CD4-positive, alpha-beta T cell treated with Interferon gamma for 1 hour (primary cell): Measurements from ENCODE around the gene PCSK4.

Source experiments
- DNase-seq: peaks from one replicate; pipeline ENCODE4 v3.0.0-alpha.2; 2020

Gene PCSK4

GRCh38 chr19:1469255-1470054 lies 20.7 kb downstream of the PCSK4 start:
- no peak for DNase-seq

DNA sequence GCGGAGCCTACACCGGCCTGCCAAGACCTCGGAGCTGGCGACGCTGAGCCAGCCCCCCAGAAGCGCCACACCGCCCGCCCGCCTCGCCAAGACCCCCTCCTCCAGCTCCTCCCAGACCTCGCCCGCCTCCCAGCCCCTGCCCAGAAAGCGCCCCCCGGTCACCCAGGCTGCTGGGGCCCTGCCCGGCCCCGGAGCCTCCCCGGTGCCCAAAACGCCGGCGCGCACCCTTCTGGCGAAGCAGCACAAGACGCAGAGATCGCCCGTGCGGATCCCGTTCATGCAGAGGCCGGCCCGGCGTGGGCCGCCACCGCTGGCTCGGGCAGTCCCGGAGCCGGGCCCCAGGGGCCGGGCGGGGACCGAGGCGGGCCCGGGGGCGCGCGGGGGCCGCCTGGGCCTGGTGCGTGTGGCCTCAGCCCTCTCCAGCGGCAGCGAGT lies 21.3 kb downstream of the PCSK4 start:
- DNase-seq, result no peak

GRCh38 chr19:1468274-1468820 lies 21.8 kb downstream of the PCSK4 start:
- no peak for DNase-seq

GRCh38 chr19:1467490-1468273 lies 22.5 kb downstream of the PCSK4 start:
- DNase-seq, result no peak

DNA sequence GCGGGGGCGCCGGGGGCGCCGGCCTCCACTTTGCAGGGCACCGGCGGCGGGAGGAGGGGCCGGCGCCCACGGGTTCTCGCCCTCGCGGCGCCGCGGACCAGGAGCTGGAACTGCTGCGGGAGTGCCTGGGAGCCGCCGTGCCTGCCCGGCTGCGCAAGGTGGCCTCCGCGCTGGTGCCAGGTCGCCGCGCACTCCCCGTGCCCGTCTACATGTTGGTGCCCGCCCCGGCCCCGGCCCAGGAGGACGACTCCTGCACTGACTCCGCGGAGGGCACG lies 23.0 kb downstream of the PCSK4 start:
- no peak for DNase-seq

GRCh38 chr19:1466461-1467214 lies 23.5 kb downstream of the PCSK4 start:
- DNase-seq, result no peak

DNA sequence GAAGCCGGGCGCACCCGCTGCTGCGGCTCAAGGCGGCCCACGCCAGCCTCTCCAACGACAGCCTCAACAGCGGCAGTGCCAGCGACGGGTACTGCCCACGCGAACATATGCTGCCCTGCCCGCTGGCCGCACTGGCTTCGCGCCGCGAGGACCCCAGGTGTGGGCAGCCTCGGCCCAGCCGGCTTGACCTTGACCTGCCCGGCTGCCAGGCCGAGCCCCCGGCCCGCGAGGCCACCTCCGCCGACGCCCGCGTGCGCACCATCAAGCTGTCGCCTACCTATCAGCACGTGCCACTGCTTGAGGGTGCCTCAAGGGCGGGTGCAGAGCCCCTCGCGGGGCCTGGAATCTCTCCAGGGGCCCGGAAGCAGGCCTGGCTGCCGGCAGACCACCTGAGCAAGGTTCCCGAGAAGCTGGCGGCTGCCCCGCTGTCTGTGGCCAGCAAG lies 24.1 kb downstream of the PCSK4 start:
- no peak for DNase-seq

GRCh38 chr19:1465191-1466016 lies 24.7 kb downstream of the PCSK4 start:
- DNase-seq, result no peak

DNA sequence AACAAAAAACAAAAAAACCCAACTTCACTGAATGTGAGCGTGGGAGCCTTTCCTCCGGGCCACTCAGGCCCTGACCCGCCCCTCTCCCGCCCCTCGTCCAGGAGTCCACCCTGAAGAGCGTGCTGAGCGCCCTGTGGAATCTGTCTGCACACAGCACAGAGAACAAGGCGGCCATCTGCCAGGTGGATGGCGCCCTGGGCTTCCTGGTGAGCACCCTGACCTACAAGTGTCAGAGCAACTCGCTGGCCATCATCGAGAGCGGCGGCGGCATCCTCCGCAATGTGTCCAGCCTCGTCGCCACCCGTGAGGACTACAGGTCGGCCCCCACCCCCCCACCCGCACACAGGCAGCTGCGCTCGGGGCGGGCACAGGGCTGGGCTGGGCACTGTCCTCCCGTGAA lies 28.3 kb downstream of the PCSK4 start:
- no peak for DNase-seq

- no peak for DNase-seq
Measured at GRCh38 chr19:1460033-1460995, 29.8 kb downstream of the PCSK4 start.

DNA sequence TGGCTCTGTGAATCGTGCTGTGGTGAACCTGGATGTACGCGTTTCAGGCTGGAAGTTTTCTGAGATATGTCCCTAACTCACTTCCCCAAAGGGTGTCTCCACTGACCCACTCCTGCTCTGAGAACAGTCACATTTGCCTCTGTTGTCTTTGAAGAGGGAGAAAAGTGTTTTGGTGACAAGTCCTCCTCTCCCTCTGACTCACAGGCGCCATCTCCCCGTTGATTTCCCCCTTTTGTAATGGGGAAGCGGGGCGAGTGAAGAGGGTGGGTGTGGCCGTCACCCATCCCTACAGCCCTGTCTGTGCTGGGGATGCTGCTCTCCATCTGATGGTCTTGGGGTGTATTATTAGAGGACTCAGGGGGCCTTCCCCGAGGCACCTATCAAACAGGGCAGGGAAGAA lies 30.7 kb downstream of the PCSK4 start:
- no peak for DNase-seq

- DNase-seq, result no peak
Measured at GRCh38 chr19:1457892-1458291, 32.3 kb downstream of the PCSK4 start.

DNA sequence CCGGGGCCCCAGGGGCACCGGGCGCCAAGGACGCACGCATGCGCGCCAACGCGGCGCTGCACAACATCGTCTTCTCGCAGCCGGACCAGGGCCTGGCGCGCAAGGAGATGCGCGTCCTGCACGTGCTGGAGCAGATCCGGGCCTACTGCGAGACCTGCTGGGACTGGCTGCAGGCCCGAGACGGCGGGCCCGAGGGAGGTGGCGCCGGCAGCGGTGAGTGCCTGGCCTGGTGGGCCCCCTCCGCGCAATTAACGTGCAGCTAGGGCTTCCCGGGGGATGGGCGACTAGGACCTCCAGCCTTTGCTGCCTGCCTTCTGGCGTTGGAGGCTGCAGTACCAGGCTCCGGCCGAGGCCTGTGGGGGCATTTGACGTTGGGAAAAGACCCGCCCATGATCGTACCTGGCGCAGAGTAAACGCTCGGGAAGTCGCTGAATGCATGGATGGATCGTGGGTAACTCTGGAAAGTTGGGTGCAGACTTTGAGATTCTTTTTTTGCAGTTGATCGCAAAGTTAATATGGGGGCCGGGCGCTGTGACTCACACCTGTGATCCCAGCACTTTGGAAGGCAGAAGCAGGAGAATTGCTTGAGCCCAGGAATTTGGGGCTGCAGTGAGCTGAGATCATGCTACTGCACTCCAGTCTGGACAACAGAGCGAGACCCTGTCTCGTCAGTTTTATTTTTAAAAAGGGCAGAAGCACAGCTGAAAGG lies 33.0 kb downstream of the PCSK4 start:
- no peak for DNase-seq

DNA sequence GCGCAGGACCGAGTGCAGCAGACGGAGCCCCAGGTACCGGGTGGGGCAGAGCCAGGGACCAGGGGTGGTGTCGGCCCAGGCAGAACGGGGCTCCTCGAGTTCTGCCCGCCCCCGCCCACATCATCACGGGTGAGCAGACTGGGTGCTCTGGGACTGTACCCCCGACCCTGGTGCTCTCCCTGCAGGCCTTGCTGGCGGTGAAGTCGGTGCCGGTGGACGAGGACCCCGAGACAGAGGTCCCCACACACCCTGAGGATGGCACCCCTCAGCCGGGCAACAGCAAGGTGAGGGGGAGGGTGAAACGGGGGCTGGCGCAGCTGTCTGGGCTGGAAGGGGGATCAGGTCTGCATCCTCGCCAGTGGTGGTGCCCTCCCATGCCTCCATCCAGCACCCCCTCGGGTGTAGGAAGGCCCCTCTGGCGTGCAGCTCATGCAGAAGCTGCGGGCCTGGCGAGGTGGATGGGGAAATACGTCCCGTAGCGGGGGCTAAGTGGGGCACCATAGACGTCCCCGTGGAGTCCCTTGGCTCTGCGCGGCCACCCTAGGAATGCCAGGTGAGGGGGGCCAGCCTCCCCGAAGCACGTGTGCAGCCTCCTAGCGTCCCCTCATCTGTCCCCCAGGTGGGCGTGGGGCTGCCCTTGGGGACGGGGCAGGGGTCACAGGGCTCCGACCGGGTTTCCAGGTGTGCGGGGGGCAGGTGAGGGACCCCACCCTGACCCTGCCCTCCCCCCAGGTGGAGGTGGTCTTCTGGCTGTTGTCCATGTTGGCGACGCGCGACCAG lies 33.8 kb downstream of the PCSK4 start:
- DNase-seq, result no peak

DNA sequence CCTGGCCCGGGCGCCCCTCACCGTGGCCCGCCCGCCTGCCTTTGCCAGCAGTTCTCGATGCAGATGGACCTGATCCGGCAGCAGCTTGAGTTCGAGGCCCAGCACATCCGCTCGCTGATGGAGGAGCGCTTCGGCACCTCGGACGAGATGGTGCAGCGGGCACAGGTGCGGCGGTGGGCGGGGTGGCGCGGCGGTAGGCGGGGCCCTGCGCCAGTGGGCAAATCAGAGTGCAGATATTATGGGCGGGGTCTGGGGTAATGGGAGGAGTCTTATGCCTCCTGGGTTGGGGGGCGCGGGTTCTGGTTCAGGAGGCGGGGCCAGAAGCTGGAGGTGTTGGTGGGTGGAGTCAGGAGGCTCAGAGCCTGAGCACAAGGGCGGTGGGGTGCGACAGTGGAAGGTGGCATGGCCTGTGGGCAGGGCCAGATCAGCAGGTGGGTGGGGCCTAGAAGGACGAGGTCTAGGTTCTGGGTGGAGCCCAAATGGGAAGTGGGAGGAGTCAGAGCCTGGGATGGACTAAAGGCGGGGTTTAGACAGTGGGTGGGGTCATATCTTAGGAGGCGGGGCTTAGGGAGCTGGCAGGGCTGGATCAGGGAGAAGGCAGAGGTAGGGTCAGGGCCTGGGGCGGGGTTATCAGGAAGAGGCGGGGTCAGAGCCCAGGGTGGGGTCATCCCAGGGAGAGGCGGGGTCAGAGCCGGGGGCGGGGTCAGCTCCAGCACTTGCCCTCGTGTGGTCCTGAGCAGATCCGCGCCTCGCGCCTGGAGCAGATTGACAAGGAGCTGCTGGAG lies 34.6 kb downstream of the PCSK4 start:
- DNase-seq, result peak; percentile 64

DNA sequence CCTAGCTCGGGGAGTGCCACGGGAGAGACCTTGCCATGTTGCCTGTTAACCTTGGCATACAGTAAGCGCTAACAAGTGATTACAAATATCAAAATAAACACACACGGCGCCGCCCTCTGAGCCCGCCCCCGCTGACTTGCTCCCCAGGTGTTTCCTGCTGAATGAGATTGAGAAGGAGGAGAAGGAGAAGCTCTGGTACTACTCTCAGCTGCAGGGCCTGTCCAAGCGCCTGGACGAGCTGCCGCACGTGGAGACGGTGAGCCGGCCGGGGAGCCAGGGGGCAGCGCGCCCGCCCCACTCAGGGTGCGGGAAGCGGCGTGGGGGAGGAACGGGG lies 35.2 kb downstream of the PCSK4 start:
- DNase-seq, result no peak

DNA sequence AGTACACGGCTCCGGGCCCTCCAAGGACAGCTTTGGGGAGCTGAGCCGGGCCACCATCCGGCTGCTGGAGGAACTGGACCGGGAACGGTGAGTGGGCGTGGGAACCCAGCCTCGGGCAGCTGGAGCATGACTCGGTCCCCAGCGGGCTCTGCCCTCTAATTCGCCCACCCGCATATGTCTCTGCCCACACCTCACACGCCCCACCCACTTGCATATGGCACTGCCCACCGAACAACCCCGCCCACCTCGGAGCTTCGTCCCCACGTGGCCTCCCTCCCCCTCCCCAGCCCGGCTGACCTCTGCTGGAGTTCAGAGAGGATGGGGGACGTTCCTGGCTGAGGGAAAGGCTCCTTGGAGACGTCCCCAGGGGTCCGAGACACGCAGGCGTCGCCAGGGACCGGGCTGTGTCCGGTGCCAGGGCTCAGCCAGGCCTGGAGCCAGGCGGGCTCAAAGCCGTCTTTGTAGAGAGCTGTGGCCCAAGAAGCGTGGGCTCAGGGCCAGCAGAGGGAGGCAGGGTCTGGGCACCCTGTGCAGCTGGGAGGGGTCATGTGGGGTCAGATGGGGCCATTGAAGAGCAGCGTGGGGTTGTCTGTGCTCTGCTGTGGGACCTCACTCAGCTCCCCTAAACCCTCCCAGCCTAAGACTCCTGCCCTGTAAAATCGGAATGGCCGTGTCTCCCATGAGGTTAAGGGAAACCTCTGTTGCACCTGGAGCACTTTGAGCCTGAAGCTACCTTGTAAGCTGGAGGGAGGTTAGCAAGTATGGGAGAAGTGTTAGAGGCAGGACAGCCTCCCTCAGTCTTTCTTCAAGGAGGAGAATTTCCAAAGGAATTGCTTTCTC lies 36.4 kb downstream of the PCSK4 start:
- no peak for DNase-seq
